Calu3 (cell line): ENCODE results near the gene EPOP. TPM values are rescaled to one million over a fixed set of nuclear protein-coding genes. Genes with fewer than 3 reads are reported as not detected.

ENCODE experiments used
- BruUV-seq: library from RNA; stranded (reverse); fragments of 400-500 nt; replicated peaks from 2 replicates; lab custom pipeline; 2021; lab: Mats Ljungman, UMichigan
- CTCF ChIA-PET: fragments of 300-600 bp; sonication (Branson Sonifier 250); formaldehyde crosslinking; loops from one replicate; lab custom pipeline; 2022; ENCODE audit warnings: antibody characterized with exemption; lab: Charles Lee
- DNase-seq: peaks from one replicate; pipeline ENCODE4 v3.0.0; 2022
- H3K27ac Mint-ChIP-seq: one replicate; pipeline ENCODE4 v1.8.0; 2022; ENCODE audit warnings: mixed read lengths; ENCODE audit not compliant: unreplicated experiment
- H3K27me3 Mint-ChIP-seq: one replicate; pipeline ENCODE4 v1.8.0; 2022; ENCODE audit warnings: mixed read lengths; ENCODE audit not compliant: unreplicated experiment
- H3K36me3 Mint-ChIP-seq: one replicate; pipeline ENCODE4 v1.8.0; 2022; ENCODE audit warnings: mild to moderate bottlenecking, moderate library complexity, mixed read lengths; ENCODE audit not compliant: insufficient read depth, unreplicated experiment
- H3K4me1 Mint-ChIP-seq: one replicate; pipeline ENCODE4 v1.8.0; 2022; ENCODE audit warnings: mild to moderate bottlenecking, low read depth, mixed read lengths; ENCODE audit not compliant: unreplicated experiment
- H3K4me3 Mint-ChIP-seq: one replicate; pipeline ENCODE4 v1.8.0; 2022; ENCODE audit warnings: mild to moderate bottlenecking, low read depth, moderate library complexity, mixed read lengths; ENCODE audit not compliant: unreplicated experiment
- H3K9me3 Mint-ChIP-seq: one replicate; pipeline ENCODE4 v1.8.0; 2022; ENCODE audit warnings: low read depth, mixed read lengths; ENCODE audit not compliant: unreplicated experiment
- CTCF ChIP-seq: fragments of 200-600 bp; IDR thresholded peaks from one replicate; pipeline ENCODE4 v1.8.0; 2022; ENCODE audit warnings: antibody characterized with exemption; ENCODE audit not compliant: unreplicated experiment
- intact Hi-C: fragments of 100-400 bp; cut with micrococcal nuclease; formaldehyde crosslinking; loops from one replicate; pipeline ENCODE4 v1.10.0; 2022; ENCODE audit not compliant: unreplicated experiment
- total RNA-seq: library from RNA; stranded (reverse); gene quantifications from 2 replicates; pipeline ENCODE4 v1.2.3, GENCODE V29; 2022

The EPOP gene
- total RNA-seq, 1 experiment from 2014 or later, result 15.3 TPM

DNA sequence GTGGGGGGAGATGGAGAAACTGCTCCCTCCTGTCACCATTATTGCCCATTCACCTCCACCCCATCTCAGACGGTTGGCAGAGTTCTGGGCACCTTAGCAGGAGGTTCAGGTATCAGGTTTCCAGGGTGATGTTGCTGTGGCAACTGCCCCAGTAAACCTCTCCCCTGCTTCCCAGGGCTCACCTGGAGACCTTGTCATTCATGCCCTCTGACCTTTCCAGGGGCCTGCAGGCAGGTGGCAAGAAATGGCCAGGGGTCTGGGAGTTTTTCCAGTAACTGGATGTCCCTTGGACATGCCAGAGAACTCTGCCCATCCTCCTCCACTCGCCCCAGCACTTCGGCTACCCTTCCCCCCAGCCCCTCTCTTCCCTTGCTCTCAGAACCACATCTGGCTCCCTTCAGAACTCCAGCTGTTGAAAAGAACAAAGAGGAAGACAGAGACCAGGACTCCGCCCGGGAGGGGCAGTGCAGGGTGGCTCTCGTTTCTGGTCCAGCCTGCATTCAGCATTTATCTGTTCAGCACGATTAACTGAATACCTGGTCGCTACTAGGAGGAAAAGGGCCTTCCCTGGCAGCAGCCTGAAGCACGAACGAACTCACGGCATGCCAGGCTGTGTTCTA lies 38.8 kb upstream of the EPOP start:
- H3K27me3 Mint-ChIP-seq, result no peaks in the 10 kb centered on the region
- intact Hi-C loops, result no loop called here
- H3K4me1 Mint-ChIP-seq, result peaks cover 13% of the 10 kb centered on the region
- peaks cover 83% of the 10 kb centered on the region for H3K36me3 Mint-ChIP-seq
- CTCF ChIA-PET, result no interaction called here
- DNase-seq, result no peak
- BruUV-seq, result no TSS peak
- no peak for TF ChIP-seq CTCF
- no peak overlapping the region for H3K27ac Mint-ChIP-seq
- H3K4me3 Mint-ChIP-seq, result no peak overlapping the region
- no peaks in the 10 kb centered on the region for H3K9me3 Mint-ChIP-seq

DNA sequence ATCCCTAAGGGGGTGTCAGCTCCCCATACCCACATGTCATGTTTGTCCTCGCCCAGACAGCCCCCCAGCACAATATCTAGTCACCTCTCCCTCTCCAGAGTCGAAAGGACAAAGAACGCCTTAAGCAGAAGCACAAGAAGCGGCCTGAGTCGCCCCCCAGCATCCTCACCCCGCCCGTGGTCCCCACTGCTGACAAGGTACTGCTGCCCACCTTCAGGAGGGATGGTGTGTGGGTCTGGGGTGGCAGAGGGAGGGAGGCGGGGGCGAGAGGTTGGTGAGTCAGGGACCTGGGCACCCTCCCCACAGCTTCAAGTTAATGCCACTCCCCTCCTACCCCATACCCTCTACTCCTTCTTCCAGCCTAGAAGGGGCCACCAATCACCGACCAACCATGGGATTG lies 37.8 kb upstream of the EPOP start:
- intact Hi-C loops, result no loop called here
- DNase-seq, result no peak
- no TSS peak for BruUV-seq
- CTCF ChIA-PET, result no interaction called here
- no peaks in the 10 kb centered on the region for H3K9me3 Mint-ChIP-seq
- no peak for TF ChIP-seq CTCF
- no peaks in the 10 kb centered on the region for H3K27me3 Mint-ChIP-seq
- peaks cover 83% of the 10 kb centered on the region for H3K36me3 Mint-ChIP-seq
- H3K4me3 Mint-ChIP-seq, result no peak overlapping the region
- no peak overlapping the region for H3K27ac Mint-ChIP-seq
- H3K4me1 Mint-ChIP-seq, result peaks cover 19% of the 10 kb centered on the region

DNA sequence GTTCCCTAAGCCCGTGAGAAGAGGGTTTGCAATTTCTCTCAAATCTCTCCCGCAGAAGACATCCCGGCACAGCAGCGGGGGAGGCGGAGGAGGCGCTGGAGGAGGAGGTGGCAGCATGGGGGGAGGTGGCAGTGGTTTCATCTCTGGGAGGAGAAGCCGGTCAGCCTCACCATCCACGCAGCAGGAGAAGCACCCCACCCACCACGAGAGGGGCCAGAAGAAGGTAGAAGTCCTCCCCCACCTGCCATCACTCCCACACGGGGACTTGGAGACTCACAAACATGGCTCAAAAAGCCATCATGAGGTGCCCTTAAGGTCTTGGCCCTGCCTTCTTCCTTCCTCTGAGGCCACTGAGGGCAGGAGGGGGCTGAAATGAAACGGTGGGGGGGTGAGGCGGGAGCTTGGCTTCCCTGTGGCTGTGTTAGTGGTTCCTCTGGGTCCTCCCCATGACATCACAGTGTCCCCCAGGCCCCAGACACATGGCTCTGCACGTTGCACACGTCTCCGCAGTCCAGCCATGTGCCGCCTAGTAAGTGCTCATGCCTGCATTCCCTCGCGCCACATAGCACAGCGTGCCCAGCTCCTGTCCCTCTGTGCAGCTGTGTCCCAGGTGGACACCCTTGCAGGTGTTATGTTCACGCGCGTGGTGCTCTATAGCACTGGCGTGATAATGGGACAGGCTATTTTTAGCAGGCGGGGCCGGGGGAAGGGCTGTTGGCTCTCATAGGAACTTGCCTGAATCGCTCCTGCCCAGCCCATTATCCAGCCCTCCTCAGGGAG lies 37.2 kb upstream of the EPOP start:
- H3K4me3 Mint-ChIP-seq, result no peak overlapping the region
- CTCF ChIA-PET, result no interaction called here
- peaks cover 83% of the 10 kb centered on the region for H3K36me3 Mint-ChIP-seq
- no peak for DNase-seq
- no peak overlapping the region for H3K27ac Mint-ChIP-seq
- no peak for TF ChIP-seq CTCF
- intact Hi-C loops, result no loop called here
- H3K9me3 Mint-ChIP-seq, result no peaks in the 10 kb centered on the region
- no TSS peak for BruUV-seq
- no peaks in the 10 kb centered on the region for H3K27me3 Mint-ChIP-seq
- peaks cover 25% of the 10 kb centered on the region for H3K4me1 Mint-ChIP-seq

- Mint-ChIP-seq H3K4me1 (peaks cover 32% of the 10 kb centered on the region), H3K27ac (no peak overlapping the region), H3K27me3 (no peaks in the 10 kb centered on the region), H3K36me3 (peaks cover 83% of the 10 kb centered on the region), H3K9me3 (no peaks in the 10 kb centered on the region), H3K4me3 (no peak overlapping the region)
- no peak for DNase-seq
- BruUV-seq, result no TSS peak
- no peak for TF ChIP-seq CTCF
- CTCF ChIA-PET, result interaction anchor here (0.7 kb wide), 1 partner anchor 107 kb away, joined by 3 read pairs; no protein-coding TSS in a partner anchor
- intact Hi-C loops, result no loop called here
Measured at GRCh38 chr17:38710985-38711384, 36.2 kb upstream of the EPOP start.
